ENCODE results near the gene CSRP1. TPM values are rescaled to one million over a fixed set of nuclear protein-coding genes. Genes with fewer than 3 reads are reported as not detected.

The CSRP1 gene
- total RNA-seq, 2 donors from 2014 or later = 1,426 to 2,194 TPM

GRCh38 chr1:201444792-201445191, 62.1 kb downstream of the CSRP1 start:
- intact Hi-C loops (cut with DNase I) = loop anchor here in 1 of 2 donors (5.0 kb wide), 1 partner anchor 248 kb away; no protein-coding TSS in a partner anchor
- DNase-seq (ENCODE audit: low spot score) = no peak

- peak; percentile 58 for DNase-seq (ENCODE audit: low spot score)
- intact Hi-C loops (cut with DNase I) = loop anchor here in 1 of 2 donors (5.0 kb wide), 1 partner anchor 249 kb away; no protein-coding TSS in a partner anchor
Observed at GRCh38 chr1:201443747-201444146, 63.2 kb downstream of the CSRP1 start.

GRCh38 chr1:201436969-201437368, 70.0 kb downstream of the CSRP1 start:
- DNase-seq (ENCODE audit: low spot score) = no peak
- intact Hi-C loops (cut with DNase I) = loop anchor here in 1 of 2 donors (2.0 kb wide), 1 partner anchor 76 kb away; no protein-coding TSS in a partner anchor

DNA sequence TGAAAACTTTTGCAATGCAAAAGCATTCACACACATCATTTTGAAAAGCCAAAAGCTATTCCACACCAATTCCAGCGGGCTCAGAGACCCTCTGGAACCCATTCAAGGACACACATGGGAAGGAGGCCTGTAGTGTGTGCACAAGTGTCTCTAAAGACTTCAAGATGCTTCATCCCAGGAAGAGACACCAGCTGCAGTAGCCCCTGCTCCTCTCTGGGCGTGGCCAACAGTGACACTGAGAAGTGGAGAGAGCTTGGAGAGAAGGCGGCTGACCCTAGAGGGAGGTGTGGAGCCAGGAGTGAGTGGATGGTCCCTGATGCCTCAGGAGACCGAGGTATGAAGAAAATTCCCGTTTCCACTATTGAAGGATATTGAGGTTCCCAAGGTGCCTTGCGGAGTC, 70.5 kb downstream of the CSRP1 start:
- no peak for DNase-seq (ENCODE audit: low spot score)
- intact Hi-C loops (cut with DNase I) = loop anchor here in 1 of 2 donors (2.0 kb wide), 1 partner anchor 76 kb away; no protein-coding TSS in a partner anchor

DNA sequence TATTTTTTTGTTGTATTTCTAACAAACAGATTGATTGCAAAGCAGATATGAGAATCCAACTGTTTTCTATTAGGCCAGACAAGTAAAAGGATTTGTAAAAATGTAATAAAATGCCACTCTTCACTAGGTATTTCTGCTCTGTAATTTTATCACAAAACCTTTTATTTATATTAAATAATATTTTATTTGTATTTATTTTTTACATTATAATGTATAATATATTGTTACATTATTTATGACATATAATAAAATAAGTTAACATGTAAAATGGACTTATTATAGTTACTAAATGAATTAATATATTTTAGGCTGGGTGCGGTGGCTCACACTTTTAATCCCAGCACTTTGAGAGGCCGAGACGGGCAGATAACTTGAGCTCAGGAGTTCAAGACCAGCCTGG, 72.7 kb downstream of the CSRP1 start:
- intact Hi-C loops (cut with DNase I) = loop anchor here in 1 of 2 donors (5.0 kb wide), 1 partner anchor 307 kb away; the partner anchor contains the start of gene ASCL5
- no peak for DNase-seq (ENCODE audit: low spot score)

GRCh38 chr1:201433609-201434008, 73.3 kb downstream of the CSRP1 start:
- intact Hi-C loops (cut with DNase I) = loop anchor here in 1 of 2 donors (5.0 kb wide), 1 partner anchor 306 kb away; the partner anchor contains the start of gene ASCL5
- no peak for DNase-seq (ENCODE audit: low spot score)

Other genes starting within 250 kb of the CSRP1 start
- 1 to 10 TPM in 1 of 2 donors, under 1 TPM in 1; 0.83 to 2.8 TPM for gene PKP1, start 223.6 kb downstream of the CSRP1 start, total RNA-seq
- gene TNNT2, start 129.4 kb downstream of the CSRP1 start, total RNA-seq = not detected
- under 1 TPM in 1 of 2 donors, not detected in 1; 0.29 TPM for gene LAD1, start 107.8 kb downstream of the CSRP1 start, total RNA-seq
- gene TNNI1, start 85.4 kb downstream of the CSRP1 start, total RNA-seq = not detected
- 10 to 100 TPM; 55.0 to 57.4 TPM for gene PHLDA3, start 37.9 kb downstream of the CSRP1 start, total RNA-seq
- 10 to 100 TPM; 85.0 to 96.0 TPM for gene NAV1, start 32.0 kb upstream of the CSRP1 start, total RNA-seq